Keratinocyte (primary cell): ENCODE data around the gene LZTR1. TPM values are rescaled to one million over a fixed set of nuclear protein-coding genes. Genes with fewer than 3 reads are reported as not detected.

ENCODE experiments used
- DNase-seq: peaks from one replicate; pipeline ENCODE4 v3.0.0-alpha.2; 2011; ENCODE audit warnings: low read depth, missing footprints, low spot score
- FAIRE-seq: peaks from 2 replicates; lab custom pipeline; 2011; peaks lifted over from hg19 to GRCh38; lab: Jason Lieb, UNC
- H2AFZ ChIP-seq: 2 replicates; pipeline ENCODE4 v1.6.0; 2012; ENCODE audit warnings: low read length, control low read depth, inconsistent platforms; ENCODE audit not compliant: control insufficient read depth
- H3K27ac ChIP-seq: 2 replicates; pipeline ENCODE4 v1.5.1; 2011; ENCODE audit warnings: low read length; ENCODE audit not compliant: control insufficient read depth, insufficient read depth
- H3K27me3 ChIP-seq: 3 replicates; pipeline ENCODE4 v1.6.0; 2011; ENCODE audit warnings: low read length; ENCODE audit not compliant: control insufficient read depth, insufficient read depth; ENCODE audit errors: extremely low read depth
- H3K36me3 ChIP-seq, 2 experiments: 2 replicates in 1 of 2; 3 replicates in 1 of 2; pipeline ENCODE4 v1.5.1; 2011; ENCODE audit warnings: low read length in 2 of 2, mild to moderate bottlenecking in 1 of 2; ENCODE audit not compliant: control insufficient read depth in 2 of 2, insufficient read depth in 2 of 2; ENCODE audit errors: extremely low read depth in 1 of 2
- H3K4me1 ChIP-seq: 3 replicates; pipeline ENCODE4 v1.5.1; 2011; ENCODE audit warnings: low read length; ENCODE audit not compliant: control insufficient read depth, insufficient read depth; ENCODE audit errors: extremely low read depth
- H3K4me2 ChIP-seq: 3 replicates; pipeline ENCODE4 v1.6.0; 2011; ENCODE audit warnings: low read depth, low read length; ENCODE audit not compliant: control insufficient read depth, insufficient read depth; ENCODE audit errors: extremely low read depth
- H3K4me3 ChIP-seq, 3 experiments: fragments of 200-600 bp in 1 of 3; sonication (generic) in 1 of 3; 2 replicates in 2 of 3; 3 replicates in 1 of 3; pipeline ENCODE4 v1.5.1; 2011 to 2016; ENCODE audit warnings: low read length in 3 of 3, mild to moderate bottlenecking in 3 of 3, control low read depth in 2 of 3, inconsistent platforms in 1 of 3, low read depth in 1 of 3, mixed read lengths in 1 of 3, mixed run types in 1 of 3, moderate library complexity in 1 of 3; ENCODE audit not compliant: control insufficient read depth in 2 of 3, insufficient read depth in 2 of 3; ENCODE audit errors: extremely low read depth in 1 of 3
- H3K79me2 ChIP-seq: 2 replicates; pipeline ENCODE4 v1.6.0; 2012; ENCODE audit warnings: low read length; ENCODE audit not compliant: control insufficient read depth, insufficient read depth
- H3K9ac ChIP-seq: 3 replicates; pipeline ENCODE4 v1.6.0; 2011; ENCODE audit warnings: low read length; ENCODE audit not compliant: control insufficient read depth, insufficient read depth; ENCODE audit errors: extremely low read depth
- H3K9me1 ChIP-seq: 3 replicates; pipeline ENCODE4 v1.6.0; 2011; ENCODE audit warnings: low read length; ENCODE audit not compliant: control insufficient read depth, insufficient read depth; ENCODE audit errors: extremely low read depth
- H3K9me3 ChIP-seq: 2 replicates; pipeline ENCODE4 v1.5.1; 2012; ENCODE audit warnings: low read depth, low read length; ENCODE audit not compliant: control insufficient read depth
- H4K20me1 ChIP-seq: 3 replicates; pipeline ENCODE4 v1.6.0; 2011; ENCODE audit warnings: low read length; ENCODE audit not compliant: control insufficient read depth, insufficient read depth; ENCODE audit errors: extremely low read depth
- EZH2 ChIP-seq: IDR thresholded peaks from one replicate; pipeline ENCODE4 v1.6.1; 2012; ENCODE audit warnings: inconsistent platforms, mild to moderate bottlenecking, low read length, moderate library complexity
- dilution Hi-C: fragments of 300-500 bp; cut with MboI; formaldehyde crosslinking; loops from one replicate; pipeline ENCODE4 v1.7.0; 2020; ENCODE audit warnings: low sequenced_read_pairs; ENCODE audit not compliant: extremely low pct_ligation_motif_present
- polyA plus RNA-seq, 5 experiments: library from polyadenylated mRNA; depleted of rRNA in 3 of 5; stranded (reverse) in 3 of 5; stranded (forward) in 1 of 5; unstranded in 1 of 5; fragments of >200 nt; gene quantifications; 1 replicate in 1 of 5; 2 replicates in 3 of 5; 3 replicates in 1 of 5; pipeline versions ENCODE4 v1.2.1 to v1.2.3, GENCODE V29; 2011 to 2012; ENCODE audit warnings: missing spikeins in 2 of 5, low read depth in 1 of 5, low replicate concordance in 1 of 5
- TF ChIP-seq, protein P1 (sequence below), 3 experiments: IDR thresholded peaks in 1 of 3; conservative IDR thresholded peaks in 1 of 3; optimal IDR thresholded peaks in 1 of 3; 2 replicates in 2 of 3; 3 replicates in 1 of 3; pipeline versions ENCODE3 to v1.5.1; 2011; ENCODE audit warnings: low read length in 3 of 3, mild to moderate bottlenecking in 3 of 3, moderate library complexity in 2 of 3, control low read depth in 1 of 3, inconsistent platforms in 1 of 3; ENCODE audit not compliant: insufficient read depth in 2 of 3; ENCODE audit errors: extremely low read depth in 1 of 3

LZTR1 gene
- polyA plus RNA-seq, 1 donor (not counting 4 experiments of a cell fraction or from before 2014, with no cell fraction given): 37.0 TPM

DNA sequence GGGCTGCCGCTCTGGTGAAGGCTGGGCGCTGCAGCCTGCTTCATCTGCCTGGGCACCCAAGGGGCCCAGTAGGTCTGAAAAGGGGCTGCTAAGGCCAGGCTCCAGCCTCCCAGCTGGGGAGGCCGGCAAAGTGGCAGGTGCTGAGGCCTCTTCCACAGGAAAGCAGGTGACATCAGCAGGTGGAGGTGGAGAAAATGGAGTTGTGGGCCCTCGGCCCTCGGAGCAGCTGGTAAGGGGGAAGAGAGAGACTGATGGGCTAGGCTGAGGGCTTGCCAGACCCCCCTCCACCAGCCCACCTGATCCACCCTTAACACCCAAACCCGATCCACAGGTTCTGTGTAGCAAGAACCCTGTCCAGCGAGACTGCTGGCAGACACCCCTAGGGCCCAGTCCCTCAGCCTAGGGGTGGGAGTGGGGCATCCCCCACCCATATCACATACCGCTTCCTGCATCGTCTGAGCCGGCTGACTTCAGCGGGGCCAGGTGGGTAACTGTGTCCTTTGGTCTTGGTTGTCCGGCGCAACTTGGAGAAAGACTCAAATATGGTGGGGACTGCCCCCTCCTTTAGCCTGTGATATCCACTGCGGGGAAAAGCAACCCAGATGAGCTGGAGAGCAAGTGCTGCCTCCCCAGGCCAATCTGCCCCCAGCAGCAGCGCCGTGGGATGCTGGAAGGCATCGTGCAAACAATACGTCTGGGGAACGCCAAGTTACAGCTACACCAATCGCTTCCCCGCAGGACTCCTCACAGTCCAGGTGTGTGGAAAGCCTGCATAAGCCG lies 18.3 kb downstream of the LZTR1 start:
- Histone ChIP-seq H3K9me1 (no peaks in the 10 kb centered on the region), H3K27ac (peak overlapping the region; percentile 93), H2AFZ (no peak overlapping the region), H3K4me2 (peak overlapping the region; percentile 99), H3K79me2 (peaks cover 28% of the 10 kb centered on the region), H3K27me3 (no peaks in the 10 kb centered on the region), H4K20me1 (no peaks in the 10 kb centered on the region), H3K9me3 (no peaks in the 10 kb centered on the region), H3K36me3 (peaks cover 17 to 20% of the 10 kb centered on the region in 2 experiments), H3K4me3 (peak overlapping the region; percentile 83 to 91 (median 90)), H3K9ac (peak overlapping the region; percentile 94), H3K4me1 (peaks cover 20% of the 10 kb centered on the region)
- TF ChIP-seq, protein P1, sequence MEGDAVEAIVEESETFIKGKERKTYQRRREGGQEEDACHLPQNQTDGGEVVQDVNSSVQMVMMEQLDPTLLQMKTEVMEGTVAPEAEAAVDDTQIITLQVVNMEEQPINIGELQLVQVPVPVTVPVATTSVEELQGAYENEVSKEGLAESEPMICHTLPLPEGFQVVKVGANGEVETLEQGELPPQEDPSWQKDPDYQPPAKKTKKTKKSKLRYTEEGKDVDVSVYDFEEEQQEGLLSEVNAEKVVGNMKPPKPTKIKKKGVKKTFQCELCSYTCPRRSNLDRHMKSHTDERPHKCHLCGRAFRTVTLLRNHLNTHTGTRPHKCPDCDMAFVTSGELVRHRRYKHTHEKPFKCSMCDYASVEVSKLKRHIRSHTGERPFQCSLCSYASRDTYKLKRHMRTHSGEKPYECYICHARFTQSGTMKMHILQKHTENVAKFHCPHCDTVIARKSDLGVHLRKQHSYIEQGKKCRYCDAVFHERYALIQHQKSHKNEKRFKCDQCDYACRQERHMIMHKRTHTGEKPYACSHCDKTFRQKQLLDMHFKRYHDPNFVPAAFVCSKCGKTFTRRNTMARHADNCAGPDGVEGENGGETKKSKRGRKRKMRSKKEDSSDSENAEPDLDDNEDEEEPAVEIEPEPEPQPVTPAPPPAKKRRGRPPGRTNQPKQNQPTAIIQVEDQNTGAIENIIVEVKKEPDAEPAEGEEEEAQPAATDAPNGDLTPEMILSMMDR (optimal IDR thresholded peaks at IDR 0.05 in 1 of 3, IDR thresholded peaks at IDR 0.05 in 1 of 3, conservative IDR thresholded peaks at IDR 0.05 in 1 of 3; ENCODE audit: extremely low read depth in 1 of 3, insufficient read depth in 2 of 3, low read length in 3 of 3): peak in 1 of 3 experiments; percentile 24
- TF ChIP-seq EZH2: no peak
- dilution Hi-C loops: no loop called here
- DNase-seq (no peak), FAIRE-seq (no peak)

DNA sequence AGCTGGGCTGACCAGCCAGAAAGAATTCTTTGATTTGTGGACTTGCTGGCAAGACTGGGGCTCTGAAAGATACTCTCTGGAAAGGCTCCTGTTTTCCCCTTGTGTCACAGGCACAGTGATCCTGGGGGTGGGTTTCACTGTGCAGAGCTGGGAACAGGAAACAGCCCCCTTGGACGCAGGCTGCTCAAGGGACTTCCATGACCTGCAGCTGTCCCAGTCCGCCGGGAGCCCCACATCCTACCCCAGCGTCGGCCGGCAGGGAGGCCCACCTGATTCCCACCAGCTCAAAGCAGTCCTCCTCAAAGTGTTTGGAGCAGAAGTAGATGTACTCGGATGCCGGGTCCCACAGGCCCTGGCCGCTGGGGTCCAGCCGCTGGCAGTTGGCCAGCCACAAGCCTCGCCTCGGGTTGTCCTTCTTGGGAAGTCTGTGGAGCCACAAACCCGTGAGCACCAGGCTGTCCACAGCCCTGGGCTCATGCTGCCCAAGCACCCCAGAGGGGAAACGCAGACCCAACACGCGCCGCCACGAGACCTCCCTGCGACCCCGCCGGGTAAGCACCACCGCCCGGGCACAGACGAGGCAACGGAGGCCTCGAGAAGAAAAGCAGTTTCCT lies 19.0 kb downstream of the LZTR1 start:
- no peaks in the 10 kb centered on the region for H3K9me1 ChIP-seq
- H3K79me2 ChIP-seq: peaks cover 28% of the 10 kb centered on the region
- peak overlapping the region; percentile 94 for H3K9ac ChIP-seq
- H3K27ac ChIP-seq: peak overlapping the region; percentile 93
- peaks cover 14 to 18% of the 10 kb centered on the region in 2 experiments for H3K36me3 ChIP-seq
- H2AFZ ChIP-seq: peak overlapping the region; percentile 84
- H4K20me1 ChIP-seq: no peaks in the 10 kb centered on the region
- no peaks in the 10 kb centered on the region for H3K27me3 ChIP-seq
- no peak for FAIRE-seq
- peaks cover 20% of the 10 kb centered on the region for H3K4me1 ChIP-seq
- H3K4me3 ChIP-seq: peak overlapping the region; percentile 83 to 91 (median 90)
- no peak for TF ChIP-seq EZH2
- TF ChIP-seq, protein P1 (optimal IDR thresholded peaks at IDR 0.05 in 1 of 3, IDR thresholded peaks at IDR 0.05 in 1 of 3, conservative IDR thresholded peaks at IDR 0.05 in 1 of 3; ENCODE audit: extremely low read depth in 1 of 3, insufficient read depth in 2 of 3, low read length in 3 of 3): no peak
- dilution Hi-C loops: no loop called here
- H3K9me3 ChIP-seq: no peaks in the 10 kb centered on the region
- H3K4me2 ChIP-seq: peak overlapping the region; percentile 99
- DNase-seq: no peak
